HG02973 (cell line): ENCODE measurements around the gene IFITM1.
A peak's percentile ranks its signal among the peaks of the same experiment; 100 is the strongest.
"Not testable (repeated sequence)": the region's sequence is repeated elsewhere in the genome, so short reads cannot be mapped to it uniquely, and the experiment has no call there.

Experiments
- ATAC-seq: cut with Tn5 transposase; IDR thresholded peaks from one replicate; pipeline ENCODE4 v1.9.1; 2021; ENCODE audit warnings: moderate library complexity; ENCODE audit not compliant: unreplicated experiment

IFITM1 gene

GRCh38 chr11:325796-326591, 12.2 kb downstream of the IFITM1 start:
- no peak for ATAC-seq

- ATAC-seq = no peak
These were observed 12.7 kb downstream of the IFITM1 start for GRCh38 chr11:326592-326841.

GRCh38 chr11:326842-327580, 13.2 kb downstream of the IFITM1 start:
- ATAC-seq = peak; percentile 68

GRCh38 chr11:327581-327923, 13.7 kb downstream of the IFITM1 start:
- ATAC-seq = no peak

- ATAC-seq = no peak
These were observed 14.2 kb downstream of the IFITM1 start for GRCh38 chr11:328012-328411.

GRCh38 chr11:328516-329100, 14.8 kb downstream of the IFITM1 start:
- not testable (repeated sequence) for ATAC-seq

GRCh38 chr11:329886-330253, 16.0 kb downstream of the IFITM1 start:
- ATAC-seq = no peak

DNA sequence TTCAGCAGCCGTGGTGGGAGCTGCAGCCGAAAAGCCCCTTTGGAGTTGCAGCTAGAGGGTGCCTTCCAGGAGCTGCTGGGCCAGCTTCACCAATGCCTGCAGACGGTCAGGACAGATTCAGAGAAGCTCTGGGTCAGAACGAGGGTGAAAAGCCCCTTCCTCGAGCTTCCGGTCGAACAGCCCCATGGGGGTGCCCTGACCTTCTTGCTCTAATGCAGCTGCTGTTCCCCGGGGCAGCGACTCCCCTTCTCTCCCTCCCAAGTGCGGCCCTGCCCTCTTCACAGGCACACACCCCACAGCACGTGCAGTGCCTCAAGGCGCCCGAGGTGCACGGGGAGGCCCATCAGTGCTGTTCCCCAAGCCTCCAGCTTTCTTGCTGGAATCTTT, 16.5 kb downstream of the IFITM1 start:
- no peak for ATAC-seq

- ATAC-seq = no peak
These were observed 17.0 kb downstream of the IFITM1 start for GRCh38 chr11:330694-331357.

- no peak for ATAC-seq
These were observed 17.7 kb downstream of the IFITM1 start for GRCh38 chr11:331358-332060.

GRCh38 chr11:332651-333480, 19.0 kb downstream of the IFITM1 start:
- ATAC-seq = no peak

DNA sequence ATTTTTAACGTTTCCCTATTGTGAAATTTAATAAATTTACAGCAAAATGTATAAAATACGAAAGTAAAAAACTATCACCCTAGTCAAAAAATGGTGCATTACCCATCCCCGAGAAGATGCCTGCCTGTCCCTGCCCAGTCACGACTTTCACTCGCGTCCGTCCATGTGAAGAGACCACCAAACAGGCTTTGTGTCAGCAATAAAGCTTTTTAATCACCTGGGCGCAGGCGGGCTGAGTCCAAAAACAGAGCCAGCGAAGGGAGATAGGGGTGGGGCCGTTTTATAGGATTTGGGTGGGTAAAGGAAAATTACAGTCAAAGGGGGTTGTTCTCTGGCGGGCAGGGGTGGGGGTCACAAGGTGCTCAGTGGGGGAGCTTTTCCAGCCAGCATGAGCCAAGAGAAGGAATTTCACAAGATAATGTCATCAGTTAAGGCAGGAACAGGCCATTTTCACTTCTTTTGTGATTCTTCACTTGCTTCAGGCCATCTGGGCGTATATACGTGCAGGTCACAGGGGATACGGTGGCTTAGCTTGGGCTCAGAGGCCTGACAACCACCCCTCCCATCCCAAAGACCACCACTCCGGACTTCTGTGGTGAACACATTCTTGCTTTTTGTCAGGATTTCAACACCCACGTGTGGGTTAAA, 19.9 kb downstream of the IFITM1 start:
- not testable (repeated sequence) for ATAC-seq

DNA sequence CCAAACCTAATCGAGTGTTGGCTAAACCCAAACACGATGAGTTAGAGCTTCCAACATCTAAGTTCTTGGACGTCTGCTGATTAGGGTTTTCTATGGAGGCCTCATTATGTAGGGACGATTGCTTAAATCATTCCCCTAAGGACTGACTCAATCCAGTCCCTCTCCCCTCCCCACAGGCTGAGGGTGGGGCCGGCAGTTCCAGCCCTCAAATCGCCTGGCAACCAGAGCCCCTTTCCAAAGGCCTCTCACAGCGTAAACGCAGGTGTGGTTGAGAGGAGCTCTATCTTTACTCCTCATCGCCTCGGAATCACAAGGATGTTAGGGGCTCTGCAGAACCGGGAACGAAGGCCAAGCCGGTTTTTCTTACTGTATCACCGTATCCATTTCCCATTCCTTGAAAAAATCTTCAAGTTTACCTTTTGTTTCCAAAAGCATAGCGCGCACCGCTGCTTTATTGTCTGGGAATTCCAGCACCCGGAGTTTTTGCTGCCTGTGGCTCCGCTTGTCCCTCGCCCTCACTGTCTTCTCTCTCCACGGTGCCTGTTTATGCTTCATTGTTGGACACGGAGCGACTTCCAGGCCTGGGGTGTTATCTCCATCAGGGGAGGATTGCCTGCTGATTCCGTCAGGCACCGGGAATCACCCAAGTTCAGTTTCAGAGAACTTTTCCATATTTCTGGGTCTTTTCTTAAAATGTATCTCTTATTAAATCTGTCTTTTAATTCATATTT, 20.6 kb downstream of the IFITM1 start:
- ATAC-seq = no peak

DNA sequence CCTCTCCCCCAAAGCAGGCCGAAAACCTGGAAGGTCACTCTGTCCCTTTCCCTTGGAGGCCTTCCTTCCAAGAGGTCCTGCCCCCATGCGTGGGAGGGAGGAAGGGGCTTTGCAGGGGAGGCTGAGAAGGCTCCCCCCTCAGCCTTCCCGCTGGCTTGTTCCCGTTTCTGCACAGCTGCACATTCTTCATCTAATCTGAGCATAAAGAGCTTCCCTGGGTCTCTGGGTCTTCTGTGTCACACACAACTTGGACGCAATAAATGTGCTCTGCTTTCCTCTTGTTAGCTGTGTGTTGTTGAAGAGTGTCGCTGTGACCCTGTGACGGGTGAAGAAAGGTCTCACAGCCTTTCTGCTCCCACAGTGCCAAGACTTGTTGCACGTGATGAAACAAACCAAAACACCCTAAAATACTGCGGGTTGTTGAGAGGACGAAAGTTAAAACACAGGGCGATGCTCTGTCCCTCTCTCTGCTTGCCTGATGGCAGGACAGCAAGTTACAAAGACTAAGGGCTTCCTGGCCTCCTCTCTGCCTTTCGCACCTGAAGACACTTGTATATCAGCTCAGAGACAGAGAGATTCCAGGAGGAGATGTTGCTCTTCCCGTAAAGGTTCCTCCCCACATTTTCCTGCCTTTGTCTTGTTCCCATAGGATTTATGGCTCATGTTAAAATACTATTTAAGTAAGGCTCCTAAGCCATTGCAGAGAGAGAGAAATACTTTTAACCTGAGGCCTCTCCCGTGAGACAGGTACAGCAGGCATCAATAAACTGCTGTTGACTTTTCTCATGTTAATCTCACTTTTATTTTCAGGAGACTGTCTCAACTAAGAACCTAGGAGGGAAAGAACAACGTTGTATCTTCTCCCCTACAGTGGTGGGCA, 22.2 kb downstream of the IFITM1 start:
- no peak for ATAC-seq

DNA sequence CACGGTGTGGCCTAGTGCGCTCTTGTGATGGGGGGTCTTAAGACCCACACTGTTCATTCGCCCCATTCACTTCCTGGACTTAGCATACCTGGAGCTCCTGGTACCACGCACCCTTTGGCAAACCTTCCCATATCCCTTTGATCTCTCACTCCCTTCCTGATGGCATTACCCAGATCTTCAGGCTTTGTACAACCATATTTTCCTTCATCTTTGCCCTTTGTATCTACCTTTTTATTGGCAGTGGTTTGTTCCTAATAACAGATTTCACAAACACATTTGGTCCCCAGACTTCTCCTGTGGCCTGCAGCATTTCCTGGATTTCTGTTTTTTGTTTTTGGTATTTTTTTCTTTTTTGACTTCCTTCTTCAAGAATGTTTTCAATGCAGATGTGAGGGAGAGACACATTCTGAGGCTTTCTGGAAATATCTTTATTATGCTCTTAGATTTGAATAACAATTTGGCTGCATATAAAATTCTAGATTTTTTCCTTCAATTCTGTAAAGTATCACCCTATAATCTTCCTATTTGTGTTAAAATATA, 22.9 kb downstream of the IFITM1 start:
- ATAC-seq = no peak

DNA sequence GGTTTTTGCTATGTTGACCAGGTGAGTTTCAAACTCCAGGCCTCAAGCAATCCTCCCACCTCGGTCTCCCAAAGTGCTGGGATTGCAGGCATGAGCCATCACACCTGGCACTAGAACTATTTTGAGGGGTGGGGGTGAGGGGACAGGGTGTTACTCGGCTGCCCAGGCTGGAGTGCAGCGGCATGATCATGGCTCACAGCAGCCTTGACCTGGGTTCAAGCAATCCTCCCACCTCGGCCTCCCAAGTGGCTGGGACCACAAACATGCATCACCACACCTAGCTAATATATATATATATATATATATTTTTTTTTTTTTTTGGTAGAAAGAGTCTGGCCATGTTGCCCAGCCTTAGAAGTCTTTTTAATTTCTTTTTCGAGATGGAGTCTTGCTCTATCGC, 23.9 kb downstream of the IFITM1 start:
- ATAC-seq = no peak

GRCh38 chr11:339963-340362, 26.1 kb downstream of the IFITM1 start:
- no peak for ATAC-seq
